Breast epithelium (tissue), 3 donors: Measurements from ENCODE around the gene NOMO2.
"Not testable (repeated sequence)": the region's sequence is repeated elsewhere in the genome, so short reads cannot be mapped to it uniquely, and the experiment has no call there.

ENCODE experiments used
- POLR2A ChIP-seq: fragments of 450-650 bp; IDR thresholded peaks from one replicate; pipeline ENCODE4 v1.6.1; 2016; ENCODE audit warnings: antibody characterized with exemption, mild to moderate bottlenecking, moderate library complexity
- POLR2AphosphoS5 ChIP-seq, 3 donors: sonication (generic); formaldehyde crosslinking; IDR thresholded peaks; one replicate each; pipeline ENCODE4 v1.6.1; 2017; ENCODE audit warnings: antibody characterized with exemption in 3 of 3
- TF ChIP-seq, protein P1 (sequence below), 3 donors: fragments of 450-650 bp; IDR thresholded peaks; one replicate each; pipeline ENCODE4 v1.5.1; 2016 to 2017; ENCODE audit warnings: antibody characterized with exemption in 3 of 3, mild to moderate bottlenecking in 3 of 3, moderate library complexity in 3 of 3

DNA sequence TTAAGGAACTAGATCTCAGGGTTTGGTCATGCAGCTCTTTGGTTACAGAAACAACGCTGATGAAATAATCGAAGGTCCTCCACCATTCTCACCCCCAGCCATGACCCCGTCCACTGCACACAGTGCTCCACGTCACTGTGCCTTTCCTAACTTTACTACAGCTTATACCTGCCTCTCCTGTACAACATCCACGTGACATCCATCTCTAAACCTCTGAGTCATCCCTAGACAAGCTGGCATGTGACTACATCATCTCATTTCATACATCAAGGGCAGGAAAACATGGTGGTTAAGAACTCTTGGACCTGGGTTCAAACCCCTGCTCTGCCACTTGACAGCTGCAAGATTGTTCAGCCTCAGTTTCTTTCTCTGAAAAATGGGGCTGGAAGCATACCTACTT lies 64.9 kb downstream of the NOMO2 start:
- TF ChIP-seq, protein P1, sequence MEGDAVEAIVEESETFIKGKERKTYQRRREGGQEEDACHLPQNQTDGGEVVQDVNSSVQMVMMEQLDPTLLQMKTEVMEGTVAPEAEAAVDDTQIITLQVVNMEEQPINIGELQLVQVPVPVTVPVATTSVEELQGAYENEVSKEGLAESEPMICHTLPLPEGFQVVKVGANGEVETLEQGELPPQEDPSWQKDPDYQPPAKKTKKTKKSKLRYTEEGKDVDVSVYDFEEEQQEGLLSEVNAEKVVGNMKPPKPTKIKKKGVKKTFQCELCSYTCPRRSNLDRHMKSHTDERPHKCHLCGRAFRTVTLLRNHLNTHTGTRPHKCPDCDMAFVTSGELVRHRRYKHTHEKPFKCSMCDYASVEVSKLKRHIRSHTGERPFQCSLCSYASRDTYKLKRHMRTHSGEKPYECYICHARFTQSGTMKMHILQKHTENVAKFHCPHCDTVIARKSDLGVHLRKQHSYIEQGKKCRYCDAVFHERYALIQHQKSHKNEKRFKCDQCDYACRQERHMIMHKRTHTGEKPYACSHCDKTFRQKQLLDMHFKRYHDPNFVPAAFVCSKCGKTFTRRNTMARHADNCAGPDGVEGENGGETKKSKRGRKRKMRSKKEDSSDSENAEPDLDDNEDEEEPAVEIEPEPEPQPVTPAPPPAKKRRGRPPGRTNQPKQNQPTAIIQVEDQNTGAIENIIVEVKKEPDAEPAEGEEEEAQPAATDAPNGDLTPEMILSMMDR (IDR thresholded peaks at IDR 0.05): not testable (repeated sequence)
- TF ChIP-seq POLR2A; POLR2AphosphoS5 (IDR thresholded peaks at IDR 0.05): not testable (repeated sequence)
